HEK293 (cell line): ENCODE data around the gene PIK3R2.

Experiments used
- MEIS1 ChIP-seq: sonication (generic); formaldehyde crosslinking; IDR thresholded peaks from 2 replicates; pipeline ENCODE4 v1.8.1; 2022; ENCODE audit warnings: missing genetic modification reagents, mild to moderate bottlenecking, borderline replicate concordance
- SCRT1 ChIP-seq: fragments of 450-650 bp; formaldehyde crosslinking; IDR thresholded peaks from 2 replicates; pipeline ENCODE4 v1.5.1; 2016; ENCODE audit warnings: missing biosample characterization, missing genetic modification characterization, borderline replicate concordance
- ZNF24 ChIP-seq: fragments of 450-650 bp; formaldehyde crosslinking; IDR thresholded peaks from 2 replicates; pipeline ENCODE4 v1.5.1; 2016; ENCODE audit warnings: missing biosample characterization, missing genetic modification characterization
- ZNF26 ChIP-seq: fragments of 450-650 bp; formaldehyde crosslinking; IDR thresholded peaks from 2 replicates; pipeline ENCODE4 v1.5.1; 2016; ENCODE audit warnings: missing biosample characterization, missing genetic modification characterization
- ZNF292 ChIP-seq: fragments of 450-650 bp; formaldehyde crosslinking; IDR thresholded peaks from 2 replicates; pipeline ENCODE4 v1.5.1; 2016; ENCODE audit warnings: low read depth, missing biosample characterization, missing genetic modification characterization, borderline replicate concordance
- ZNF501 ChIP-seq: fragments of 450-650 bp; formaldehyde crosslinking; IDR thresholded peaks from 2 replicates; pipeline ENCODE4 v1.5.1; 2016; ENCODE audit warnings: missing biosample characterization, missing genetic modification characterization
- ZNF510 ChIP-seq: fragments of 450-650 bp; formaldehyde crosslinking; IDR thresholded peaks from 2 replicates; pipeline ENCODE4 v1.5.1; 2018; ENCODE audit warnings: mild to moderate bottlenecking, missing genetic modification characterization, missing biosample characterization; ENCODE audit not compliant: insufficient replicate concordance
- ZNF626 ChIP-seq: fragments of 450-650 bp; sonication (Bioruptor Pico); formaldehyde crosslinking; IDR thresholded peaks from 2 replicates; pipeline ENCODE4 v1.5.1; 2018; ENCODE audit warnings: missing biosample characterization, missing genetic modification characterization, inconsistent platforms
- TF ChIP-seq, protein P1 (sequence below): fragments of 450-650 bp; formaldehyde crosslinking; IDR thresholded peaks from 2 replicates; pipeline ENCODE4 v1.5.1; 2016; ENCODE audit warnings: missing biosample characterization, missing genetic modification characterization
- TF ChIP-seq, protein P2 (sequence below): fragments of 450-650 bp; formaldehyde crosslinking; IDR thresholded peaks from 2 replicates; pipeline ENCODE4 v1.5.1; 2016; ENCODE audit warnings: missing biosample characterization, missing genetic modification characterization
- TF ChIP-seq, protein P3 (sequence below): fragments of 450-650 bp; formaldehyde crosslinking; IDR thresholded peaks from 2 replicates; pipeline ENCODE4 v1.5.0; 2017; ENCODE audit warnings: missing biosample characterization, missing genetic modification characterization, borderline replicate concordance

DNA sequence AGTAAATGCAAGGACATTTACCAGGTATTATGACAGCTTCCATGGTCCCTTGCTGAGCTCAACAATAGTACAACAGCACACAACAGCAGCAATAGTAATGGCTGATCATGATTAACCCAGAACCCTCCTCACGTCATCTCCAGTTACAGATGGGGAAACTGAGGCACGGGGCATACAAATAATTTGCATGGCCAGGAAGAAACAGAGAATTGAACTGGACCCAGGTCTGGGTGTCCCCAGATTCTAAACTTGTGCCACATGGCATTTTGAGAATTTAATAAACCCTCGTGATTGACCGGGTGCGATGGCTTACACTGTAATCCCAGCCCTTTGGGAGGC is 48.2 kb upstream of the PIK3R2 start:
- TF ChIP-seq, protein P1, sequence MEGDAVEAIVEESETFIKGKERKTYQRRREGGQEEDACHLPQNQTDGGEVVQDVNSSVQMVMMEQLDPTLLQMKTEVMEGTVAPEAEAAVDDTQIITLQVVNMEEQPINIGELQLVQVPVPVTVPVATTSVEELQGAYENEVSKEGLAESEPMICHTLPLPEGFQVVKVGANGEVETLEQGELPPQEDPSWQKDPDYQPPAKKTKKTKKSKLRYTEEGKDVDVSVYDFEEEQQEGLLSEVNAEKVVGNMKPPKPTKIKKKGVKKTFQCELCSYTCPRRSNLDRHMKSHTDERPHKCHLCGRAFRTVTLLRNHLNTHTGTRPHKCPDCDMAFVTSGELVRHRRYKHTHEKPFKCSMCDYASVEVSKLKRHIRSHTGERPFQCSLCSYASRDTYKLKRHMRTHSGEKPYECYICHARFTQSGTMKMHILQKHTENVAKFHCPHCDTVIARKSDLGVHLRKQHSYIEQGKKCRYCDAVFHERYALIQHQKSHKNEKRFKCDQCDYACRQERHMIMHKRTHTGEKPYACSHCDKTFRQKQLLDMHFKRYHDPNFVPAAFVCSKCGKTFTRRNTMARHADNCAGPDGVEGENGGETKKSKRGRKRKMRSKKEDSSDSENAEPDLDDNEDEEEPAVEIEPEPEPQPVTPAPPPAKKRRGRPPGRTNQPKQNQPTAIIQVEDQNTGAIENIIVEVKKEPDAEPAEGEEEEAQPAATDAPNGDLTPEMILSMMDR (tag by site-specific recombination): no peak
- TF ChIP-seq, protein P2, sequence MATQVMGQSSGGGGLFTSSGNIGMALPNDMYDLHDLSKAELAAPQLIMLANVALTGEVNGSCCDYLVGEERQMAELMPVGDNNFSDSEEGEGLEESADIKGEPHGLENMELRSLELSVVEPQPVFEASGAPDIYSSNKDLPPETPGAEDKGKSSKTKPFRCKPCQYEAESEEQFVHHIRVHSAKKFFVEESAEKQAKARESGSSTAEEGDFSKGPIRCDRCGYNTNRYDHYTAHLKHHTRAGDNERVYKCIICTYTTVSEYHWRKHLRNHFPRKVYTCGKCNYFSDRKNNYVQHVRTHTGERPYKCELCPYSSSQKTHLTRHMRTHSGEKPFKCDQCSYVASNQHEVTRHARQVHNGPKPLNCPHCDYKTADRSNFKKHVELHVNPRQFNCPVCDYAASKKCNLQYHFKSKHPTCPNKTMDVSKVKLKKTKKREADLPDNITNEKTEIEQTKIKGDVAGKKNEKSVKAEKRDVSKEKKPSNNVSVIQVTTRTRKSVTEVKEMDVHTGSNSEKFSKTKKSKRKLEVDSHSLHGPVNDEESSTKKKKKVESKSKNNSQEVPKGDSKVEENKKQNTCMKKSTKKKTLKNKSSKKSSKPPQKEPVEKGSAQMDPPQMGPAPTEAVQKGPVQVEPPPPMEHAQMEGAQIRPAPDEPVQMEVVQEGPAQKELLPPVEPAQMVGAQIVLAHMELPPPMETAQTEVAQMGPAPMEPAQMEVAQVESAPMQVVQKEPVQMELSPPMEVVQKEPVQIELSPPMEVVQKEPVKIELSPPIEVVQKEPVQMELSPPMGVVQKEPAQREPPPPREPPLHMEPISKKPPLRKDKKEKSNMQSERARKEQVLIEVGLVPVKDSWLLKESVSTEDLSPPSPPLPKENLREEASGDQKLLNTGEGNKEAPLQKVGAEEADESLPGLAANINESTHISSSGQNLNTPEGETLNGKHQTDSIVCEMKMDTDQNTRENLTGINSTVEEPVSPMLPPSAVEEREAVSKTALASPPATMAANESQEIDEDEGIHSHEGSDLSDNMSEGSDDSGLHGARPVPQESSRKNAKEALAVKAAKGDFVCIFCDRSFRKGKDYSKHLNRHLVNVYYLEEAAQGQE (tag by site-specific recombination): no peak
- TF ChIP-seq ZNF26 (tag by site-specific recombination) (no peak), ZNF626 (tag by site-specific recombination) (no peak), ZNF292 (tag by site-specific recombination) (no peak), SCRT1 (tag by site-specific recombination) (no peak), ZNF24 (tag by site-specific recombination) (no peak), ZNF510 (no peak), MEIS1 (CRISPR knock-in tag) (no peak), ZNF501 (tag by site-specific recombination) (no peak)
- TF ChIP-seq, protein P3, sequence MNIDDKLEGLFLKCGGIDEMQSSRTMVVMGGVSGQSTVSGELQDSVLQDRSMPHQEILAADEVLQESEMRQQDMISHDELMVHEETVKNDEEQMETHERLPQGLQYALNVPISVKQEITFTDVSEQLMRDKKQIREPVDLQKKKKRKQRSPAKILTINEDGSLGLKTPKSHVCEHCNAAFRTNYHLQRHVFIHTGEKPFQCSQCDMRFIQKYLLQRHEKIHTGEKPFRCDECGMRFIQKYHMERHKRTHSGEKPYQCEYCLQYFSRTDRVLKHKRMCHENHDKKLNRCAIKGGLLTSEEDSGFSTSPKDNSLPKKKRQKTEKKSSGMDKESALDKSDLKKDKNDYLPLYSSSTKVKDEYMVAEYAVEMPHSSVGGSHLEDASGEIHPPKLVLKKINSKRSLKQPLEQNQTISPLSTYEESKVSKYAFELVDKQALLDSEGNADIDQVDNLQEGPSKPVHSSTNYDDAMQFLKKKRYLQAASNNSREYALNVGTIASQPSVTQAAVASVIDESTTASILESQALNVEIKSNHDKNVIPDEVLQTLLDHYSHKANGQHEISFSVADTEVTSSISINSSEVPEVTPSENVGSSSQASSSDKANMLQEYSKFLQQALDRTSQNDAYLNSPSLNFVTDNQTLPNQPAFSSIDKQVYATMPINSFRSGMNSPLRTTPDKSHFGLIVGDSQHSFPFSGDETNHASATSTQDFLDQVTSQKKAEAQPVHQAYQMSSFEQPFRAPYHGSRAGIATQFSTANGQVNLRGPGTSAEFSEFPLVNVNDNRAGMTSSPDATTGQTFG (tag by site-specific recombination): no peak
